GM12878 (cell line): ENCODE results near the gene SSNA1. TPM values are rescaled to one million over a fixed set of nuclear protein-coding genes. Genes with fewer than 3 reads are reported as not detected.

Source experiments
- ATAC-seq: fragments of 200-7000 bp; cut with Tn5 transposase; 3 replicates; pipeline ENCODE4 v1.9.1; 2020; ENCODE audit warnings: mild to moderate bottlenecking, moderate library complexity
- BruUV-seq: library from RNA; stranded (reverse); fragments of 400-500 nt; replicated peaks from 2 replicates; lab custom pipeline; 2021; lab: Mats Ljungman, UMichigan
- CTCF ChIA-PET: fragments of 300-600 bp; sonication (Branson Sonifier 250); formaldehyde crosslinking; extraction: SDS; loops from one replicate; lab custom pipeline; 2021; ENCODE audit warnings: inconsistent platforms; lab: Yijun Ruan, JAX
- POLR2A ChIA-PET: fragments of 350-600 bp; formaldehyde crosslinking; extraction: SDS; loops from one replicate; lab custom pipeline; 2021; ENCODE audit warnings: inconsistent platforms; lab: Charles Lee
- RAD21 ChIA-PET: fragments of 300-600 bp; sonication (Branson Sonifier 250); formaldehyde crosslinking; loops from one replicate; lab custom pipeline; 2023; ENCODE audit warnings: antibody characterized with exemption; ENCODE audit not compliant: unreplicated experiment; lab: Charles Lee
- SMC1A ChIA-PET: fragments of 300-600 bp; sonication (Branson Sonifier 250); formaldehyde crosslinking; loops from one replicate; lab custom pipeline; 2023; ENCODE audit not compliant: unreplicated experiment, uncharacterized antibody; lab: Charles Lee
- DNase-seq: peaks from one replicate; pipeline ENCODE4 v3.0.0-alpha.2; 2011; ENCODE audit warnings: low read depth, low spot score
- FAIRE-seq: peaks from 3 replicates; lab custom pipeline; 2011; peaks lifted over from hg19 to GRCh38; lab: Jason Lieb, UNC
- H2AFZ ChIP-seq: 2 replicates; pipeline ENCODE4 v1.6.0; 2011; ENCODE audit warnings: low read depth, low read length, control low read depth; ENCODE audit not compliant: control insufficient read depth
- H3K27ac ChIP-seq: 2 replicates; pipeline ENCODE4 v1.5.1; 2011; ENCODE audit warnings: control low read depth; ENCODE audit not compliant: control insufficient read depth, insufficient read depth
- H3K27me3 ChIP-seq, 2 experiments: replicated peaks in 1 of 2; 2 replicates each; pipeline versions ENCODE4 v1.6.0 to v1.6.1; 2011; ENCODE audit warnings: low read length in 1 of 2; ENCODE audit not compliant: control insufficient read depth in 2 of 2, insufficient read depth in 2 of 2
- H3K36me3 ChIP-seq, 2 experiments: 2 replicates each; pipeline ENCODE4 v1.5.1; 2011; ENCODE audit warnings: low read length in 1 of 2; ENCODE audit not compliant: control insufficient read depth in 2 of 2, insufficient read depth in 2 of 2
- H3K4me1 ChIP-seq: 2 replicates; pipeline ENCODE4 v1.6.1; 2011; ENCODE audit warnings: mild to moderate bottlenecking, low read length, moderate library complexity, mixed read lengths; ENCODE audit not compliant: control insufficient read depth, insufficient read depth
- H3K4me2 ChIP-seq: 2 replicates; pipeline ENCODE4 v1.6.0; 2011; ENCODE audit warnings: control low read depth; ENCODE audit not compliant: control insufficient read depth, insufficient read depth
- H3K4me3 ChIP-seq: fragments of 200-600 bp; sonication (generic); 2 replicates; pipeline ENCODE4 v1.5.1; 2016
- H3K79me2 ChIP-seq: 2 replicates; pipeline ENCODE4 v1.6.0; 2011; ENCODE audit warnings: low read length; ENCODE audit not compliant: control insufficient read depth, insufficient read depth
- H3K9ac ChIP-seq: 2 replicates; pipeline ENCODE4 v1.8.0; 2011; ENCODE audit warnings: low read length, control low read depth, mixed read lengths; ENCODE audit not compliant: control insufficient read depth, insufficient read depth
- H3K9me3 ChIP-seq: replicated peaks from 3 replicates; pipeline ENCODE4 v1.5.1; 2011; ENCODE audit warnings: mild to moderate bottlenecking, low read length; ENCODE audit not compliant: control insufficient read depth, insufficient read depth
- H4K20me1 ChIP-seq: 2 replicates; pipeline ENCODE4 v1.6.0; 2011; ENCODE audit not compliant: control insufficient read depth, insufficient read depth
- DPF2 ChIP-seq: fragments of 450-650 bp; IDR thresholded peaks from 2 replicates; pipeline ENCODE4 v1.6.1; 2017; ENCODE audit warnings: mild to moderate bottlenecking
- ETV6 ChIP-seq, 2 experiments: fragments of 450-650 bp in 1 of 2; IDR thresholded peaks in 1 of 2; conservative IDR thresholded peaks in 1 of 2; 2 replicates each; pipeline ENCODE4 v1.6.1; 2014; ENCODE audit warnings: antibody characterized with exemption in 1 of 2, borderline replicate concordance in 1 of 2, low read depth in 1 of 2, mild to moderate bottlenecking in 1 of 2, moderate library complexity in 1 of 2
- IKZF1 ChIP-seq: fragments of 450-650 bp; conservative IDR thresholded peaks from 2 replicates; pipeline ENCODE4 v1.6.1; 2017; ENCODE audit warnings: antibody characterized with exemption, mild to moderate bottlenecking
- JUNB ChIP-seq: IDR thresholded peaks from 2 replicates; pipeline ENCODE4 v1.6.1; 2016; ENCODE audit warnings: antibody characterized with exemption, mild to moderate bottlenecking
- JUND ChIP-seq: IDR thresholded peaks from 2 replicates; pipeline ENCODE4 v1.6.1; 2012; ENCODE audit warnings: low read depth, mild to moderate bottlenecking, low read length, improper control_type of control experiment, moderate library complexity
- NKRF ChIP-seq: fragments of 450-650 bp; conservative IDR thresholded peaks from 2 replicates; pipeline ENCODE4 v1.6.1; 2017; ENCODE audit warnings: mild to moderate bottlenecking, moderate library complexity
- WGBS: methylation state at CpG from one replicate; pipeline ENCODE4 v1.1.6; 2016; ENCODE audit warnings: low lambda C conversion rate; ENCODE audit not compliant: insufficient replicate concordance, insufficient coverage; ENCODE audit errors: missing lambda C conversion rate; 5-methylcytosine and 5-hydroxymethylcytosine counted together
- in situ Hi-C: fragments of 300-500 bp; cut with MboI; formaldehyde crosslinking; loops from 9 replicates; pipeline ENCODE4 v1.14.3; 2018; ENCODE audit warnings: mixed read lengths
- intact Hi-C: fragments of 100-400 bp; cut with micrococcal nuclease; formaldehyde crosslinking; loops from one replicate; pipeline ENCODE4 v1.14.2; 2022; ENCODE audit not compliant: unreplicated experiment
- polyA plus RNA-seq, 11 experiments: library from polyadenylated mRNA; depleted of rRNA in 4 of 11; unstranded in 6 of 11; stranded (reverse) in 5 of 11; fragments of >200 nt; fragmentation: Nextera tagmentation in 4 of 11; fragmentation: Illumina TruSeq in 1 of 11; extraction: Ambion mirVana in 4 of 11; extraction: Trizol in 1 of 11; gene quantifications; 1 replicate in 1 of 11; 2 replicates in 10 of 11; pipeline versions ENCODE4 v1.2.1 to v1.2.3, GENCODE V29; 2011 to 2016; ENCODE audit warnings: inconsistent platforms in 2 of 11, missing spikeins in 2 of 11, low read depth in 1 of 11
- total RNA-seq, 4 experiments: library from RNA; depleted of rRNA in 3 of 4; stranded (reverse); fragments of >200 nt in 3 of 4; fragmentation: Illumina TruSeq in 1 of 4; extraction: Trizol in 1 of 4; gene quantifications; 2 replicates each; pipeline versions ENCODE4 v1.2.1 to v1.2.3, GENCODE V29; 2013 to 2021

SSNA1 gene
- total and polyA plus RNA-seq, 10 of the 15 experiments (the other 5 are each of a cell fraction or from before 2014, with no cell fraction given), result 0.63 to 139 (median 78.0) TPM

GRCh38 chr9:137225699-137226331 lies 37.3 kb downstream of the SSNA1 start:
- Histone ChIP-seq H3K4me1 (peaks cover 16% of the 10 kb centered on the region), H3K9ac (no peak overlapping the region), H3K79me2 (no peaks in the 10 kb centered on the region), H3K4me2 (no peak overlapping the region), H3K9me3 (no peaks in the 10 kb centered on the region), H3K27me3 (no peaks in the 10 kb centered on the region), H3K36me3 (no peaks in the 10 kb centered on the region), H3K4me3 (no peak overlapping the region), H2AFZ (no peak overlapping the region), H3K27ac (no peak overlapping the region), H4K20me1 (no peaks in the 10 kb centered on the region)
- no peak for DNase-seq
- TF ChIP-seq JUNB, result no peak
- no peak for TF ChIP-seq JUND
- TF ChIP-seq ETV6 (conservative IDR thresholded peaks at IDR 0.05 in 1 of 2, IDR thresholded peaks at IDR 0.05 in 1 of 2; ENCODE audit: borderline replicate concordance in 1 of 2, low read depth in 1 of 2), result no peak
- TF ChIP-seq NKRF, result no peak
- TF ChIP-seq IKZF1, result no peak
- TF ChIP-seq DPF2, result no peak
- SMC1A ChIA-PET, result interaction anchor here (0.6 to 3.3 kb wide), 4 partner anchors 11 to 108 kb away, joined by 3 to 11 read pairs (median 4); no protein-coding TSS in a partner anchor
- no peak for FAIRE-seq
- intact Hi-C loops (loop anchor here (10.0 kb wide), 1 partner anchor 181 kb away; the partner anchor contains the start of gene NPDC1), in situ Hi-C loops (loop anchor here (5.0 kb wide), 1 partner anchor 104 kb away; no protein-coding TSS in a partner anchor)
- RAD21 ChIA-PET, result interaction anchor here (0.8 to 1.9 kb wide), 4 partner anchors 29 to 179 kb away, joined by 3 to 10 read pairs (median 3); no protein-coding TSS in a partner anchor
- CTCF ChIA-PET, result interaction anchor here (0.8 to 6.4 kb wide), 11 partner anchors 12 to 197 kb away, joined by 3 to 52 read pairs (median 7); partner anchors contain the start of genes SAPCD2 and TUBB4B
- POLR2A ChIA-PET, result interaction anchor here (1.0 to 5.5 kb wide), 4 partner anchors 15 to 108 kb away, joined by 3 to 68 read pairs (median 3); partner anchors contain the start of genes NDOR1, TMEM203, TPRN and TUBB4B
- BruUV-seq, result no TSS peak
- no peak for ATAC-seq
- WGBS, result 76% methylated on average over 21 of the region's 21 CpGs
